Subcutaneous abdominal adipose tissue (tissue), 5 donors: ENCODE measurements around the gene POLG2.

Experiments used
- H3K27ac ChIP-seq: one replicate; pipeline ENCODE4 v1.7.0; 2013; ENCODE audit warnings: low read depth, mild to moderate bottlenecking, inconsistent platforms, low read length, moderate library complexity
- H3K27me3 ChIP-seq, 5 donors: one replicate each; pipeline ENCODE4 v1.7.0; 2013; ENCODE audit warnings: low read length in 5 of 5, inconsistent platforms in 1 of 5; ENCODE audit not compliant: control insufficient read depth in 5 of 5, insufficient read depth in 4 of 5
- H3K36me3 ChIP-seq, 5 donors: one replicate each; pipeline ENCODE4 v1.7.0; 2013; ENCODE audit warnings: low read length in 5 of 5; ENCODE audit not compliant: control insufficient read depth in 5 of 5, insufficient read depth in 5 of 5
- H3K4me1 ChIP-seq, 5 donors: one replicate each; pipeline ENCODE4 v1.7.0; 2013; ENCODE audit warnings: low read length in 5 of 5, mild to moderate bottlenecking in 3 of 5, moderate library complexity in 1 of 5; ENCODE audit not compliant: control insufficient read depth in 5 of 5, insufficient read depth in 5 of 5
- H3K4me3 ChIP-seq, 5 donors: one replicate each; pipeline ENCODE4 v1.7.0; 2013; ENCODE audit warnings: low read length in 5 of 5, low read depth in 1 of 5
- H3K9ac ChIP-seq, 5 donors: one replicate each; pipeline ENCODE4 v1.7.0; 2013; ENCODE audit warnings: low read length in 5 of 5, mild to moderate bottlenecking in 4 of 5, moderate library complexity in 3 of 5
- H3K9me3 ChIP-seq, 5 donors: one replicate each; pipeline ENCODE4 v1.7.0; 2013; ENCODE audit warnings: low read length in 5 of 5; ENCODE audit not compliant: control insufficient read depth in 5 of 5
- donor health status: healthy.
- donor health status: healthy.
- donor health status: healthy.
- donor health status: healthy.
- donor health status: healthy.

Gene POLG2

DNA sequence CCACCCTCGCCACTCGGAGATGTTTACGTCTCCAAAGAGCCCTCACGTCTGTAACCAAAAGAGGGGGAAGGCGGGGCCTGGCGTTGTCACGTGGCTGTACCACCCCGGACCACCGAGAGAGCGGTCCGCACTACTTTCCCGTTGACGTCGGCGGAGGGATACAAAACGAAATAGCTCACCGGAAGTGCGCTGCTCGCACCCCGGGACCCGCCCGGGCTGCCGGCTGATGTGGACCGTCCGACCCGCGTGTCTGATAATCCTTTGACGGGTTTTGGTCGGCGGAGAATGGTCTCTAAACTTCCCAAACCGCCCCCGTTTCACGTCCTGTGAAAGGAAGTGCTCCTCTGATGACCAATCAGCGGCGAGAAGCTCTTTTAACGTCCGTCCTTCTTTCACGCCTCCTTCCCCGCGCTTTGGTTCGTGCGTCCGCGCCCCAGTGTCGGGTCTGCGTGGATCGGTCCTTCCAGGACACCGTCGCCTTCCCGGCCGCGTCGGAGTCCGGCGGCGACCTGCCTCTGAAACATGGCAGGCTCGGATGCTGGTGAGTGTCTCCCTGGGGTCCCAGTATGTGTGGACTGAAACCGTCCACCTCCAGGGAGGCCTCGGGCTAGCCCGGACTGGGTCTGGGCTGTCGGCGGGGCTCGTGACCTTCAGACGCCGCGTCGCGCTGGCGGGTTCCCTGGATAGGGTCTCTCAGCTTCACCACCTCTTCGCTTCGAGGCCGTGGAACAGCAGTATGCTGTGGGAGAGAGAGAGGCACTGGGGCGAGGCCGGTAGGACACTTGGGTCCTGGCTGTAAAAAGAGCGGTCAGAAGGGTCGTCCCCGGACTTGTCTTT, 9.9 kb upstream of the POLG2 start, which contains the start of gene CEP95:
Gene CEP95, plus strand, starts transcription at position 402 of the 837 bp plus-strand sequence. Its CDS starts 121 bp downstream, at position 523.
- Histone ChIP-seq H3K36me3 (peaks cover 38 to 56% (median 47%) of the 10 kb centered on the region in 5 donors), H3K4me1 (peaks cover 8 to 52% (median 47%) of the 10 kb centered on the region in 5 donors), H3K27me3 (no peaks in the 10 kb centered on the region), H3K27ac (peak within 1 kb of the TSS; percentile 100), H3K9me3 (no peaks in the 10 kb centered on the region), H3K4me3 (peak within 1 kb of the TSS; percentile 79 to 100 (median 100)), H3K9ac (peak within 1 kb of the TSS; percentile 96 to 100 (median 100))

DNA sequence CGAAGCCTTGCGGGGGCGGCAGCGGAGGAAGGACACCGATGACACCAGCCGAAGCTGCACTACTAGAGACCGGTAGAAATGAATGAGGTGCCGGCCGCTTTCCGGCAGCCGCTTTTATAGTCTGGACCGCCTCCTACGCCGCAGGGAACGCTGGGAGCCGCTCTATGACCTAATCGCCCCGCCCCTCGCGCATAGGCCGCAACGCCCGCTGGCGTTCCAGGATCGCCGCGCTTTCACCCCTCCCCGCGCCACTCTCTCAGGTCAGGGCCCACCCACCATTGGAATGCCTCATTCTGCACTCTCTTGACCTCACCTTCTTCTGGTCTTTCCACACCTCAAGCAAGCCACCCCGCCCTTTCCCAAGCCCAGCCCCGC, 9.3 kb upstream of the POLG2 start, which contains the start of gene DDX5:
Gene DDX5, minus strand, starts transcription at position 89 of the 375 bp plus-strand sequence. CDS start 170 bp downstream, outside the sequence.
- H3K9ac ChIP-seq = peak within 1 kb of the TSS; percentile 96 to 100 (median 100)
- H3K27me3 ChIP-seq = no peaks in the 10 kb centered on the region
- H3K4me1 ChIP-seq = peaks cover 8 to 58% (median 52%) of the 10 kb centered on the region in 5 donors
- no peaks in the 10 kb centered on the region for H3K9me3 ChIP-seq
- H3K36me3 ChIP-seq = peaks cover 40 to 56% (median 48%) of the 10 kb centered on the region in 5 donors
- H3K27ac ChIP-seq = peak within 1 kb of the TSS; percentile 100
- H3K4me3 ChIP-seq = peak within 1 kb of the TSS; percentile 79 to 100 (median 100)

DNA sequence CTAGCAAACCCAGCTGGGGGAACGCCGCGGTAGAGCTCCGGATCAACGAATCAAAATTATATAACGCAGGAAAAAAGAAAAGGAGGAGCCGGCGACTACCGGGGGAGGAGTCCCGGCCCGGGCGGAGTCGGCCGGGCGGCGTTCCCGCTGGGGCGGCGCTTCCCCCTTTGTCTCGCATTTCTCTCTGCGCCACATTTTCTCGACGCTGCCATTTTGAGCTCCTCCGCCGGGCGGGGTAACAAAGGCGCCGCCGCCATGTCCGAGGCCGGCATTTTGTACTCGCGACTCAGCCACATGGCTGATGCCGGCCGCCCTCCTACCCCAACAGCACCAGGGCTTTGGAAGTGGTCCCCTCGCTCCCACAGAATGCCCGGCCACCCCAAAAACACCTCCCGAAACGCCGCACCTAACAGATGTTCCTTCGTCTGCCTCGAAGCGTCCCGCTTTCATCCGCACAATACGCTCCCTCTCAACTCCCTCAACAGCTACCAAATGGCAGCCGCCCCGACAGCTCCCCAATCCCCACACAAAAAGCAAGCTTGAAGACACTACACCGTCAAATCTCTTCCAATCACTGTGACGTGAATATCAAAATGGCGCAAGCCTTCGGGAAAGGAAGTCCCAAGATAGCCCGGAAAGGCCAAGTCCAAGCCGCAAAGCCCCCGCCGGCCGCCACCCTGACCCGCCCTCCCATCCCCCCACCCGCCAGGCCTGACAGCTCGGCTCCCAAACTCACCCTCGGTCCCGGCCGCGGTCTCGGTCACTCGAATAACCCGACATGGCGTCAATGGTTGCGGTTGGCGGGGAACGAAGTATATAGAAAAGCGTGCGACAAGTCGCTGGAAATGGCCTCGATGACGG, 8.7 kb upstream of the POLG2 start:
- Histone ChIP-seq H3K27ac (peak overlapping the region; percentile 100), H3K9me3 (no peaks in the 10 kb centered on the region), H3K36me3 (peaks cover 46 to 56% (median 53%) of the 10 kb centered on the region in 5 donors), H3K27me3 (no peaks in the 10 kb centered on the region), H3K9ac (peak overlapping the region; percentile 96 to 100 (median 100)), H3K4me1 (peaks cover 8 to 61% (median 57%) of the 10 kb centered on the region in 5 donors), H3K4me3 (peak overlapping the region; percentile 79 to 100 (median 100))

DNA sequence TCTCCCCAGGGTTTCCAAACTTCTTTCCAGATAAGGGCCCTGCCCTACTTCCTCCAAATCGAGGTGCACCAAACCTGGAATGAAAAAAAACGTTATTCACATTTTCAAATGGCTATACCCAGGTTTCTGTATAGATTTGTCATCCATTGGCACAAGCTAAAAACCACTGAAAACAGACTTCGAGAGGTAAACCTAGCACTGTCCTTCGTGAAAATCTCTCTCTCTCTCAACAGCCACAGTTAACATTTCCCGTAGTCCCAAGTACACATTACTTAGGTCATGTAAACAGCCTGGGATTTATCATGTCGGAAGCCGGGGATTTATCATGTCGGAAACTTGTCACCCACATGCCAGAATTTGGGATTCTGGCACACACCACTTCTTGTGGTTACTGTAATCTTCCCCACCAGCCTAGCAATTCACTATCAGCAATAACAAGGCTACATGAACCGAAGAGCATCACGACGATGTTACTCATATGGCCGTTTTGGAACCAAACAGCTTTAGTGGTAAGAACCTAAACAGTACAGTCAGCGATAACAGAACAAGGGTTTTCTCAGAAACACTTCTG, 8.0 kb upstream of the POLG2 start:
- Histone ChIP-seq H3K9ac (peak overlapping the region; percentile 96 to 100 (median 100)), H3K36me3 (peaks cover 47 to 56% (median 53%) of the 10 kb centered on the region in 5 donors), H3K27ac (peak overlapping the region; percentile 100), H3K4me1 (peaks cover 8 to 65% (median 62%) of the 10 kb centered on the region in 5 donors), H3K9me3 (no peaks in the 10 kb centered on the region), H3K27me3 (no peaks in the 10 kb centered on the region), H3K4me3 (peak overlapping the region; percentile 79 to 100 (median 99))

DNA sequence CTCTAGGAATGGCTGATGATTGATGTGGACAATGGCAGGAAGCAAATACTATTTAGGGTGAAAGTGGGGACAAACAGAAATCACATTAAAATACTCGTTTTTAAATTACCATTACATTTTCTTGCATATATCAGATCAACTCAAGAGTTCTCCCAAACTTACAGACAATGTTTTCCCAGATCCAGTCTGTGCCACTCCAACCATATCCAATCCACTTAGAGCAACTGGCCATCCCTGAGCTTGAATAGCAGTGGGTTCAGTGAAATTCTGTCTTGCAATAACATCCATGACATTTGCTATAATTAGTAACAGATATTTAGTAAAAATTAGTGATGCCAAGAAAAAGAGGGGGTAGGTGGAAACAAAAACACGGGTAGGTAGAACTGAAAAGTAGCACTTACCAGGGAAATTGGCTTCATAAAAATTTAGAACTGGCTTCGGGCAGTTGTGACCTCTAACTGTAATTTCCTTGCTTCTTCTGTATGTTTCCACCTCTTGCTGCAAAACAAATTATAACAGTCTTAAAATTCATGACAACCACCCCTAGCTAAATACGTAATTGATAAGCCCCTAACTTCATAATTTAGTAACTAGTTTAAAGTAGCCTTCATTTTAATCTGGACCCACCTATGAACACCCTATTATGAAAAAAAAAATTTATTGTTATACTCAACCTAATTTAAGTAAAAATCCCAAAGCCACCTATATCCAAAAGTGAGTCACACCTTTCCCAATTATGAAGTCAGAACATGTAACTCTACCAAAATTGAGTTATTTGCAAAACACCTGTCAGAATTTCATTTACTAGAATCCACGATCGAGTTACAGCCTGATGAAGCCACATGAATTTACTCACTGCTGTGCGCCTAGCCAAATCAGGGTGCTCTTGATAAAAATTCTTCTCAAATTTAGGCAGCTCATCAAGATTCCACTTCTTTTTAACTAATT, 7.2 kb upstream of the POLG2 start:
- peak overlapping the region; percentile 100 for H3K27ac ChIP-seq
- peak overlapping the region; percentile 96 to 100 (median 100) for H3K9ac ChIP-seq
- H3K27me3 ChIP-seq = no peaks in the 10 kb centered on the region
- H3K4me1 ChIP-seq = peaks cover 8 to 66% (median 63%) of the 10 kb centered on the region in 5 donors
- no peaks in the 10 kb centered on the region for H3K9me3 ChIP-seq
- H3K36me3 ChIP-seq = peaks cover 53 to 62% (median 59%) of the 10 kb centered on the region in 5 donors
- peak overlapping the region; percentile 79 to 100 (median 99) for H3K4me3 ChIP-seq

DNA sequence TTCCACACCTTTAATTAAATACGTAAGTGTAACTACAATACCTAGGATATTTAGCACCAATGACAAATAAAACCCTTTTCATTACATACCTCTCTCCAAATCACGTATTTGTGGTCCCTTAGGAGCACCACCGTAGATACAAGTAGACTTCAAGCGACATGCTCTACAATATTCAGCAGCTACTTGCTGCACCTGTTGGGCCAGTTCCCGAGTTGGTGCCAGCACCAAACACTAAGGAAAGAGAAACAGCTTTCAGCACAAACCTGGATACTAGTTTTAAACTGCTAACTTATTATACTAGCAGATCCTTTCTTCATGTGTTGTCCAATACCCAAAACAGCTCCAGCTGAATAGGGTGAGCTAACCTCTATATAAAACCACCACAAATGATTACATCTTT, 6.5 kb upstream of the POLG2 start:
- H3K9ac ChIP-seq = peak overlapping the region in 4 of 5 donors; percentile 96 to 100 (median 100)
- peaks cover 56 to 67% (median 63%) of the 10 kb centered on the region in 5 donors for H3K36me3 ChIP-seq
- H3K4me3 ChIP-seq = peak overlapping the region; percentile 79 to 100 (median 99)
- peak overlapping the region; percentile 100 for H3K27ac ChIP-seq
- peaks cover 8 to 59% (median 57%) of the 10 kb centered on the region in 5 donors for H3K4me1 ChIP-seq
- H3K27me3 ChIP-seq = no peaks in the 10 kb centered on the region
- no peaks in the 10 kb centered on the region for H3K9me3 ChIP-seq

DNA sequence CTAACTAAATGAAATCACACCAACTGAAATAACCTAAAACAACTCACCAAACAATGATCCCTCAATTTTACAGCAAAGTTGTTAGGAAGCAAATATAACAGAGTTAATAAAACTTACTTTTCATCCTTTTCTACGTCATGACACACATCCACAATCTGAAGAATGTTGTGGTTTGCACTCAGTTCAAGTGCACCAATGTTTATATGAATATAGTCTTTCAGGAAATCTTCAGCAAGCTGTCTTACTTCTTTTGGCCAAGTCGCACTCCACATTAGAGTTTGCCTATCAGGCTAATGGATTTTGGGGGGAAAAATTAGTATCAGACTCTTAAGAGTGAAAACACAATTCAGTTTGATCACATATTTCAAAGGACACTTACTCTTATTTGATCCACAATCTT, 6.0 kb upstream of the POLG2 start:
- H3K27me3 ChIP-seq = no peaks in the 10 kb centered on the region
- H3K27ac ChIP-seq = peak overlapping the region; percentile 100
- peak overlapping the region in 2 of 5 donors; percentile 96 to 100 for H3K9ac ChIP-seq
- peak overlapping the region; percentile 79 to 100 (median 99) for H3K4me3 ChIP-seq
- H3K4me1 ChIP-seq = peaks cover 8 to 57% (median 54%) of the 10 kb centered on the region in 5 donors
- peaks cover 62 to 72% (median 67%) of the 10 kb centered on the region in 5 donors for H3K36me3 ChIP-seq
- H3K9me3 ChIP-seq = no peaks in the 10 kb centered on the region

DNA sequence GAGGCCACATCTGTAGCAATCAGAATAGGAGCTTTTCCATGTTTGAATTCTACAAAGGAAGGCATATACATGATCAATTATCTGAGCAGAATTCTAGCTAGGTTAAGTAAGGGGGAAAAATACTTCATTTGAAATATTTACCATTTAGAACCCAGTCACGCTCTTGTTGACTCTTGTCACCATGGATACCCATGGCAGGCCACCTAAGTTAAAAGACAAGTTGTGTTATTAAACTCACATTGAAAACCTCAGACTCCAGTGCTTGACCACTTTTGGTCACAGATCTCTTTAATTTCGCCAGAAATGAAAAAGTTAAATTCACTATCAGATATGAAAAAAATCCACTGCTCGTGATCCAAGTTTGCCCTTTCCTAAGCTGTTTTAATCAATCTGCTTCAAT, 5.2 kb upstream of the POLG2 start:
- no peaks in the 10 kb centered on the region for H3K9me3 ChIP-seq
- peaks cover 6 to 58% (median 55%) of the 10 kb centered on the region in 5 donors for H3K4me1 ChIP-seq
- peaks cover 62 to 74% (median 69%) of the 10 kb centered on the region in 5 donors for H3K36me3 ChIP-seq
- H3K27me3 ChIP-seq = no peaks in the 10 kb centered on the region
- peak overlapping the region in 2 of 5 donors; percentile 28 to 79 for H3K4me3 ChIP-seq
- H3K9ac ChIP-seq = peak overlapping the region in 2 of 5 donors; percentile 96 to 100
- peak overlapping the region; percentile 100 for H3K27ac ChIP-seq
